ENCODE results near the gene PRKCA.

The PRKCA gene

GRCh38 chr17:66414561-66415175, 112.3 kb downstream of the PRKCA start:
- DNase-seq (ENCODE audit: low spot score): no peak

GRCh38 chr17:66415366-66416206, 113.2 kb downstream of the PRKCA start:
- no peak for DNase-seq (ENCODE audit: low spot score)

GRCh38 chr17:66416207-66416940, 114.0 kb downstream of the PRKCA start:
- DNase-seq (ENCODE audit: low spot score): no peak

- no peak for DNase-seq (ENCODE audit: low spot score)
Measured at GRCh38 chr17:66417300-66417719, 114.9 kb downstream of the PRKCA start.

- DNase-seq (ENCODE audit: low spot score): peak; percentile 81
Measured at GRCh38 chr17:66420961-66421371, 118.6 kb downstream of the PRKCA start.

- no peak for DNase-seq (ENCODE audit: low spot score)
Measured at GRCh38 chr17:66422186-66422585, 119.8 kb downstream of the PRKCA start.

GRCh38 chr17:66423056-66423955, 120.9 kb downstream of the PRKCA start:
- no peak for DNase-seq (ENCODE audit: low spot score)

- no peak for DNase-seq (ENCODE audit: low spot score)
Measured at GRCh38 chr17:66425756-66426396, 123.5 kb downstream of the PRKCA start.

GRCh38 chr17:66426397-66427033, 124.1 kb downstream of the PRKCA start:
- no peak for DNase-seq (ENCODE audit: low spot score)

GRCh38 chr17:66427134-66427533, 124.7 kb downstream of the PRKCA start:
- no peak for DNase-seq (ENCODE audit: low spot score)

GRCh38 chr17:66429680-66430079, 127.3 kb downstream of the PRKCA start:
- no peak for DNase-seq (ENCODE audit: low spot score)

GRCh38 chr17:66430846-66431795, 128.7 kb downstream of the PRKCA start:
- DNase-seq (ENCODE audit: low spot score): peak; percentile 22

- peak; percentile 88 for DNase-seq (ENCODE audit: low spot score)
Measured at GRCh38 chr17:66431910-66432309, 129.5 kb downstream of the PRKCA start.

GRCh38 chr17:66432411-66432957, 130.1 kb downstream of the PRKCA start:
- no peak for DNase-seq (ENCODE audit: low spot score)

GRCh38 chr17:66432996-66433551, 130.7 kb downstream of the PRKCA start:
- no peak for DNase-seq (ENCODE audit: low spot score)

GRCh38 chr17:66435182-66435581, 132.8 kb downstream of the PRKCA start:
- no peak for DNase-seq (ENCODE audit: low spot score)

- DNase-seq (ENCODE audit: low spot score): no peak
Measured at GRCh38 chr17:66436631-66437030, 134.2 kb downstream of the PRKCA start.

GRCh38 chr17:66437476-66438026, 135.1 kb downstream of the PRKCA start:
- DNase-seq (ENCODE audit: low spot score): no peak

- no peak for DNase-seq (ENCODE audit: low spot score)
Measured at GRCh38 chr17:66438101-66438500, 135.7 kb downstream of the PRKCA start.
